ENCODE results near the gene LHFPL4.

Gene LHFPL4

DNA sequence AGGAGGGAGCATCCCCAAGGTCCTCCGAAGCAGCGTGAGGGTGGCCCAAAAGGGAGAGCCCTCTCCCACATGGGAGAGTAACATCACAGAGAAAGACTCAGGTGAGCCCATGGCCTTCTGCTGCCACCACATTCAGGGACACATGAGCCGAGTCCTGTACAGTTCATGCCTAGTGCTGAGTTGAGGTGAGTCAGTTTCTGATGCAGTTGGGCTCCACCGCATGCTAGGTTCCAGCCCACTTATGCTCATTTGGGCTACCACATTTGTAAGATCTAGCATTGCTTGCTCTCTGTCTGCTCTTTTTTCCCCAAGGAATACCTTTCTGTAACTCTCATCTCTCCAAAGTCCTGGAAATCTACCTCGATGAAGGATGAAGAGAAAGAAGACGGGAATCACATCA lies 79.1 kb downstream of the LHFPL4 start:
- Histone ChIP-seq H3K9me3 (ENCODE audit: control insufficient read depth, low read length) (no peaks in the 10 kb centered on the region), H3K4me1 (ENCODE audit: control insufficient read depth, insufficient read depth, low read length, poor library complexity, severe bottlenecking) (no peaks in the 10 kb centered on the region), H3K27ac (ENCODE audit: low read depth, low read length, severe bottlenecking) (no peak overlapping the region), H3K4me3 (ENCODE audit: extremely low read depth, insufficient read depth, low read length, poor library complexity, severe bottlenecking) (no peak overlapping the region), H3K36me3 (ENCODE audit: control insufficient read depth, insufficient read depth, low read length) (peaks cover 97% of the 10 kb centered on the region)
- WGBS, 2 experiments (ENCODE audit: insufficient coverage in 2 of 2) = 92 to 97% methylated on average over 4 of the region's 6 CpGs

DNA sequence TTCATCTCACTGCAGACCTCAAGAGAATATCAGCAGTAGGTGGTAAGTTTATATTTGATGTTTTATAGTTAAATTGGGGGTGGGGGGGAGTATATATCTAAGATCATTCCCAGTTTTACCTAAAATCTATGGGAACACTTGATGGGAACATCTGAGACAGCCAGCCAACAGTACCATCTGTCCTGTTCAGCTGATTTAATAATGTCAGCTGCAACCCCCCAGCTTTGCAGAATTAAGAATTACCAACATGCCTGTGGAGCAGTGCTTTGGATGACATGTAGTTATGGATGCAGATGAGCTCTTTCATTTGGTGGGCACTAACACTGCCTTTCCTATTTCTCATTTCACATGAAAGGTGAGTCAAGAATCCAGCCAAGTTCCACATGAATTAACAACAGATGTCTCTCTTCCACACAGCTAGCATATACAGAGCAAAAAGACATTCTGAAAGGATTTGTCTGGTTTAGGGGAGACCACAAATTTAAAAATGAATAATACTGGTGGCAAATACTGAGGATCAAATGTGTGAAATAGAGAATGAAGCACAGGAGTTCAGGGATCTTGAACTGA lies 80.0 kb downstream of the LHFPL4 start:
- peaks cover 96% of the 10 kb centered on the region for H3K36me3 ChIP-seq (ENCODE audit: control insufficient read depth, insufficient read depth, low read length)
- H3K9me3 ChIP-seq (ENCODE audit: control insufficient read depth, low read length) = no peaks in the 10 kb centered on the region
- no peaks in the 10 kb centered on the region for H3K4me1 ChIP-seq (ENCODE audit: control insufficient read depth, insufficient read depth, low read length, poor library complexity, severe bottlenecking)
- H3K4me3 ChIP-seq (ENCODE audit: extremely low read depth, insufficient read depth, low read length, poor library complexity, severe bottlenecking) = no peak overlapping the region
- H3K27ac ChIP-seq (ENCODE audit: low read depth, low read length, severe bottlenecking) = no peak overlapping the region

DNA sequence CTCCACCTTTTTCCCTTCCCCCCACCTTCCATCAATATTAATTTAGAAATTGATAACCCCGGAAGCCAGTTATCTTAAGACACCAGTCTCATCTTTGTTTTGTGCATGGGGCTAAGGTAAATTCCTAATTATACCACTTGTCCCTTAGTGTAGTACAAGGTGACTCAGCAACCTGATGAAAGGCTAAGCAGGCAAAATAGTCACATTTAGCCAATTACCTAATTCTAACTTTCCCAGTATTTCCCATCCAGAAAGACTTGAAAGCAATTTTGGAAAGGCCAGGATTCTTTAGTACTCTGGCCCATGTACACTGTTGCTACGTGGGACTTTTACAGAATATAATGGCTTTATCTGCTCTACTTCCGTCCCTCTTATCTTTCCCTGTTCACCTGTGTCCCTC lies 83.6 kb downstream of the LHFPL4 start:
- Histone ChIP-seq H3K4me3 (ENCODE audit: extremely low read depth, insufficient read depth, low read length, poor library complexity, severe bottlenecking) (no peak overlapping the region), H3K9me3 (ENCODE audit: control insufficient read depth, low read length) (no peaks in the 10 kb centered on the region), H3K27ac (ENCODE audit: low read depth, low read length, severe bottlenecking) (no peak overlapping the region), H3K4me1 (ENCODE audit: control insufficient read depth, insufficient read depth, low read length, poor library complexity, severe bottlenecking) (no peaks in the 10 kb centered on the region), H3K36me3 (ENCODE audit: control insufficient read depth, insufficient read depth, low read length) (peaks cover 97% of the 10 kb centered on the region)
- 100% methylated on average over 1 to 2 of the region's 3 CpGs for WGBS, 2 experiments (ENCODE audit: insufficient coverage in 2 of 2)

DNA sequence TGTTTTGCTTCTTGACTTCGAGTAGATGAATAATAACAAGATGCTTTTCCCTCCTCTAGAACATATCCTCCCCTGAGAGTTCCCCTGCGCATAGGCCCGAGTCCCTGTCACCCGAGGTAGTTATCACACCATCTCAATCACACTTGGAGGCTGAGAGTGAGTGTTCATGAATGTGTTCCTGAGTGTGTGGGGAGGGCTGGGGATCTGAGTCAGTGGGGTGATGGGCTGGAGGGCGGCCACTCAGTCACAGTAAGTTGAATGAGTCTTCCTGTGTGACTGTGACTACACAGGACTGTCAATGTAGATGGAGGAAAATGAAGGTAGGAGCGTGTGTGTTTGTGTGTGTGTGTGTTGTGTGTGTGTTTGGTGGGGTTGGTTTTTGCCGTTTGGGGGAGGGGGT lies 85.2 kb downstream of the LHFPL4 start:
- H3K9me3 ChIP-seq (ENCODE audit: control insufficient read depth, low read length) = no peaks in the 10 kb centered on the region
- no peaks in the 10 kb centered on the region for H3K4me1 ChIP-seq (ENCODE audit: control insufficient read depth, insufficient read depth, low read length, poor library complexity, severe bottlenecking)
- H3K36me3 ChIP-seq (ENCODE audit: control insufficient read depth, insufficient read depth, low read length) = peaks cover 97% of the 10 kb centered on the region
- H3K27ac ChIP-seq (ENCODE audit: low read depth, low read length, severe bottlenecking) = no peak overlapping the region
- WGBS, 2 experiments (ENCODE audit: insufficient coverage in 2 of 2) = 87 to 90% methylated on average over 3 to 6 of the region's 7 CpGs
- no peak overlapping the region for H3K4me3 ChIP-seq (ENCODE audit: extremely low read depth, insufficient read depth, low read length, poor library complexity, severe bottlenecking)

DNA sequence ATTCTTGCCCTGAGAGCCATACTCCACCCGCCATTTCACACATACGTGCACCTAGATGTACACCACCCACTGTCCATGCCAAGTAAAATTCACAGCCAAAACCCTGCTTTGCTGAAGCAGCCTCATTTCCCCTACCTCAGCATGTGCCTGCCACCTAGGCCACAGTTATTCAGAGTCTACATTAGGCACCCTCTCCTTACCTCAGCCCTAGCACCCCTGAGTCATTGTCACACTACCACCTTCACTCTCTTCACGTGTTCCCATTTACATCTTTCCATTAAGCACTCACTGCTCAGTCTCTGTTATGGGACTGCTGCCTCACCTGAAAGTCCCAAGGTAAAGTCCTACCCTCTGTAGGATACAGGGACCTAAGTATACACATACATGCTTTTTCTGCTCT lies 86.2 kb downstream of the LHFPL4 start:
- Histone ChIP-seq H3K27ac (ENCODE audit: low read depth, low read length, severe bottlenecking) (no peak overlapping the region), H3K4me1 (ENCODE audit: control insufficient read depth, insufficient read depth, low read length, poor library complexity, severe bottlenecking) (no peaks in the 10 kb centered on the region), H3K4me3 (ENCODE audit: extremely low read depth, insufficient read depth, low read length, poor library complexity, severe bottlenecking) (no peak overlapping the region), H3K9me3 (ENCODE audit: control insufficient read depth, low read length) (no peaks in the 10 kb centered on the region), H3K36me3 (ENCODE audit: control insufficient read depth, insufficient read depth, low read length) (peaks cover 97% of the 10 kb centered on the region)
- WGBS, 2 experiments (ENCODE audit: insufficient coverage in 2 of 2) = 97 to 100% methylated on average over 2 to 3 of the region's 3 CpGs

DNA sequence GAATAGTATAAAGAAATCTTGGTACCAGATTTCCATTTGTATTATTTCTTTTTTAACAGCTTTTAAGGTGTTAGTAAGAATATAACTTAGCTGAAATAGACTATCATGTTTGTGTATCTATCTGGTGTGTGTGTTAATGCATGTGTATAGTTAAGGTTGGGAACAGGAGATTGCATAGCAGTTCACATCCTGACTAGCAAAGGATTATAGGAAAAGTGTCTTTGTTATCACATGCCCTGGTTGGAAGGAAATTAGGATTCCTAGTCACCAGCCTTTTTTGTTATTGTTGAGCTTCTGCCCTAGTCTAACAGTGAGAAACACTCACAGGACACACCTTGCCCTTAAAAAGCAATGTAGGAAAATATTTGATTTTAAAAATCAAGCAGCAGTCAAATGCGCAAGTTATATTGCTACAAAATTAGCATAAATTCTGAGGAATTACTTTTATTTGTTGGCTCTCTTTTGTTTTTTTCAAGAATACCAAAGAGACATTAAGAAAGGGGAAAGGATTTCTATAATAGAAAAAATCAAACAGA lies 98.0 kb downstream of the LHFPL4 start:
- Histone ChIP-seq H3K4me1 (ENCODE audit: control insufficient read depth, insufficient read depth, low read length, poor library complexity, severe bottlenecking) (no peaks in the 10 kb centered on the region), H3K4me3 (ENCODE audit: extremely low read depth, insufficient read depth, low read length, poor library complexity, severe bottlenecking) (no peak overlapping the region), H3K36me3 (ENCODE audit: control insufficient read depth, insufficient read depth, low read length) (peaks cover 71% of the 10 kb centered on the region), H3K27ac (ENCODE audit: low read depth, low read length, severe bottlenecking) (no peak overlapping the region), H3K9me3 (ENCODE audit: control insufficient read depth, low read length) (no peaks in the 10 kb centered on the region)
- WGBS, 2 experiments (ENCODE audit: insufficient coverage in 2 of 2) = no CpG with 5 or more reads among the region's 1 CpG

DNA sequence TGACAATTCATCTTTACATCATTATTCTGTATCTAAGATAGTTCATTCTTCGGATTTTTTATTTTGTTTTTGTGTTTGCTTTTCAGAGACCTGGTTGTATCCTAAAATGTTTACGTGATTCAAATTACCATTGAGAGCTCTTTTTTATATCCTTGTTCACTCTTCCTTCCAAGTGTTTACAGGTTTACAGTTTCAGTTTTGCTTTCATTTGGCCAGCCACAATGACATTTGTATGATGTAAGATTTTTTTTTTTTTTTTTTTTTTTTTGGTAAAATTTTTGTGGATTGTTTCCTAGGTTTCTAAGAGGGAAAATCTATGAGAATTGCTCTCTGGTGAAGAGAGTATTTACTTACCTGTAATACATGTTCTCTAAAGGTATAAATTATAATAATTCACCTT lies 101.2 kb downstream of the LHFPL4 start:
- no CpG with 5 or more reads among the region's 2 CpGs for WGBS, 2 experiments (ENCODE audit: insufficient coverage in 2 of 2)
- H3K4me3 ChIP-seq (ENCODE audit: extremely low read depth, insufficient read depth, low read length, poor library complexity, severe bottlenecking) = no peak overlapping the region
- no peaks in the 10 kb centered on the region for H3K9me3 ChIP-seq (ENCODE audit: control insufficient read depth, low read length)

DNA sequence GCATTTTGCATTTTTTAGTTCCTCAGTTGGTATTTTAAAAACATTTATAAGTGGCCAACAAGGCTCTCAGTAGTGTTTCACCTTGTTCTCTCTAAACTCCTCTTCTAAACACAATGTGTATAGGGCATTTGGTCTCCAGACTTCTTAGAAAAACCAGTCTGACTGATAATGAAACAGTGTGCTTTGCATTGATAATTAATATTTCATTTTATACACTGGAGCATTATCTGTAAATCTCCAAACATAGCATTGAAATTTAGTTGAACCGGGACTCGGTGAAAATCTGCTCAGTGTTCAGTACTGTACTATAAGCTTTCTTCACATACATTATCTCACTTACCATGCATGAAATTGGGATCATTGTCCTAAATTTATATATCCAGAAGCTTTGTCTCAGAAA lies 102.6 kb downstream of the LHFPL4 start:
- Histone ChIP-seq H3K4me1 (ENCODE audit: control insufficient read depth, insufficient read depth, low read length, poor library complexity, severe bottlenecking) (no peaks in the 10 kb centered on the region), H3K36me3 (ENCODE audit: control insufficient read depth, insufficient read depth, low read length) (peaks cover 82% of the 10 kb centered on the region), H3K9me3 (ENCODE audit: control insufficient read depth, low read length) (no peaks in the 10 kb centered on the region), H3K27ac (ENCODE audit: low read depth, low read length, severe bottlenecking) (no peak overlapping the region), H3K4me3 (ENCODE audit: extremely low read depth, insufficient read depth, low read length, poor library complexity, severe bottlenecking) (no peak overlapping the region)
- 92 to 94% methylated on average over 2 of the region's 2 CpGs for WGBS, 2 experiments (ENCODE audit: insufficient coverage in 2 of 2)

More for the DNA sequence above, 101.2 kb downstream of the LHFPL4 start:
- no peaks in the 10 kb centered on the region for H3K4me1 ChIP-seq (ENCODE audit: control insufficient read depth, insufficient read depth, low read length, poor library complexity, severe bottlenecking)
- H3K36me3 ChIP-seq (ENCODE audit: control insufficient read depth, insufficient read depth, low read length) = peaks cover 79% of the 10 kb centered on the region
- no peak overlapping the region for H3K27ac ChIP-seq (ENCODE audit: low read depth, low read length, severe bottlenecking)

DNA sequence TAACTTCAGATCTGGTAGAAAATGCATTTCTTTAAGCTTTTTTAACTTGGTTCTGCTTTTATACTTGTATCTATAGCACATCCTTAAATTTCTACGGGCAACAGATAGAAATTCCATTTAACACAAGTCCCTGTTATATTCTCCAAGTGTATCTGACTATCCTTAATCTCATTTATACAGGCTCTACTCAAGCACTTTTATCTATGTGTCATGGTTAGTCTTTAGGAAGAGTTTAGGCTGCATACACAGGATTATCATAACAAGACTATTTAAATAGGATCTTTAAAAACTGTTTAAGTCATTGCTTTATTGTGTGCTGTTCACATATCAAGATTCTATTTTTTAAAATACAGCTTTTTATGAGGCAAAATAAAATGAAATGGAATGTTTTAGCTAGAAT lies 103.5 kb downstream of the LHFPL4 start:
- Histone ChIP-seq H3K27ac (ENCODE audit: low read depth, low read length, severe bottlenecking) (no peak overlapping the region), H3K9me3 (ENCODE audit: control insufficient read depth, low read length) (no peaks in the 10 kb centered on the region), H3K4me1 (ENCODE audit: control insufficient read depth, insufficient read depth, low read length, poor library complexity, severe bottlenecking) (no peaks in the 10 kb centered on the region), H3K36me3 (ENCODE audit: control insufficient read depth, insufficient read depth, low read length) (peaks cover 82% of the 10 kb centered on the region), H3K4me3 (ENCODE audit: extremely low read depth, insufficient read depth, low read length, poor library complexity, severe bottlenecking) (no peak overlapping the region)
- WGBS, 2 experiments (ENCODE audit: insufficient coverage in 2 of 2) = 100% methylated on average over 1 of the region's 1 CpG; no CpG with 5 or more reads in 1 of the 2 experiments

DNA sequence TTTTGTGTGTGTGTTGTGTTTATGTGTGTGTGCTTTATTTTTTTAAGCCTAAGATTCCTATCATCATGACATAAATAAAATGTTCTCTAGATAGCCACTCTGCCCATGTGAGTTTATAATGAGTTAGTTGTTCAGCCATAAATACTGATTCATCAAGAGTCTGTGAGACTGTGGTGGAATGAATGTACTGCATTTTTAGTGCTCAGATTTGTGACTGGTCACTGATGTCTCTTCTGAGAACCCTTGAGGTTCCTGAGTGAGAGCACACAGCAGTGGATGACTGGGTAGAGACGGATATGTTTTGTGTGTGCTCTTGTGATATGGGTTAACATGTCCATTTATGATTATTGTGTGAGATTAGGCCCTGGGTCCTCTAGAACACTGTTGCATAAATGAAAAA lies 105.0 kb downstream of the LHFPL4 start:
- H3K27ac ChIP-seq (ENCODE audit: low read depth, low read length, severe bottlenecking) = no peak overlapping the region
- H3K9me3 ChIP-seq (ENCODE audit: control insufficient read depth, low read length) = no peaks in the 10 kb centered on the region
- no peaks in the 10 kb centered on the region for H3K4me1 ChIP-seq (ENCODE audit: control insufficient read depth, insufficient read depth, low read length, poor library complexity, severe bottlenecking)
- no peak overlapping the region for H3K4me3 ChIP-seq (ENCODE audit: extremely low read depth, insufficient read depth, low read length, poor library complexity, severe bottlenecking)
- peaks cover 85% of the 10 kb centered on the region for H3K36me3 ChIP-seq (ENCODE audit: control insufficient read depth, insufficient read depth, low read length)
- WGBS, 2 experiments (ENCODE audit: insufficient coverage in 2 of 2) = 100% methylated on average over 1 of the region's 1 CpG; no CpG with 5 or more reads in 1 of the 2 experiments
